Measurements from ENCODE around the gene RDX. TPM values are rescaled to one million over a fixed set of nuclear protein-coding genes. Genes with fewer than 3 reads are reported as not detected.
"Not testable (repeated sequence)": the region's sequence is repeated elsewhere in the genome, so short reads cannot be mapped to it uniquely, and the experiment has no call there.

The RDX gene
- total RNA-seq, 1 donor from 2014 or later, result 88.2 TPM

DNA sequence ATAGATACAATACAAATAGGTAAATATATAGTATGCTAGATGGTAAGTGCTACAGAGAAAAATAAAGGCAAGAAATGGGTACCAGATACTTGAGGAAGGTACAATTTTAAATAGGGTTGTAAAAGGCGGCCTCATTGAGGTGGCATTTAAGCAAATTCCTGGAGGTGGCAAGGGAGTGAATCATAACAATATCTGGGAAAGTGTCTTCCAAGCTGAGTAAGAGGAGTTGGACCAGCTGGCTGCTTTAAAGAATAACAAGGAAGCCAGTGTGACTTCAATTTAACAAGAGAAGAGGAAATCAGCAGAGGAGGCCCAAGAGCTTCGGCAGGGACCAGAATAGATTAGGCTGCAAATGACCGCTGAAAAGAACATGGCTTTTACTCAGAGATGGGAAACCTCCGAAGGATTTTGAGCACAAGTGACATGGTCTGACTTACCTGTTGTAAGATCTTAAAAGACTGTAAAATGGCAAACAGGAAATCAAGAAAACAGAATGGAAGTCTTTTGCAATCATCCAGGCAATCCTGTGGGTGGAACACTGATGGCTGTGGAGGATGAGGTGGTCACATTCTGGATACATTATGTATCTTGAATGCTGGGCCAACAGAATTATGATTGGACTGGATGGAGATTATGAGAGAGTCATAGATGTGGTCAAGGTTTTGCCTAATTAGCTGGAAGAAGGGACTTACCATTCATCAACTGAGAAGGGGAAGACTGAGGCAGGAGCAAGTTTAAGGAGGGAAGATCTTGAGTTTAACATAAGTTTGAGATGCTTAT lies 77.2 kb downstream of the RDX start:
- TF ChIP-seq, protein P1, sequence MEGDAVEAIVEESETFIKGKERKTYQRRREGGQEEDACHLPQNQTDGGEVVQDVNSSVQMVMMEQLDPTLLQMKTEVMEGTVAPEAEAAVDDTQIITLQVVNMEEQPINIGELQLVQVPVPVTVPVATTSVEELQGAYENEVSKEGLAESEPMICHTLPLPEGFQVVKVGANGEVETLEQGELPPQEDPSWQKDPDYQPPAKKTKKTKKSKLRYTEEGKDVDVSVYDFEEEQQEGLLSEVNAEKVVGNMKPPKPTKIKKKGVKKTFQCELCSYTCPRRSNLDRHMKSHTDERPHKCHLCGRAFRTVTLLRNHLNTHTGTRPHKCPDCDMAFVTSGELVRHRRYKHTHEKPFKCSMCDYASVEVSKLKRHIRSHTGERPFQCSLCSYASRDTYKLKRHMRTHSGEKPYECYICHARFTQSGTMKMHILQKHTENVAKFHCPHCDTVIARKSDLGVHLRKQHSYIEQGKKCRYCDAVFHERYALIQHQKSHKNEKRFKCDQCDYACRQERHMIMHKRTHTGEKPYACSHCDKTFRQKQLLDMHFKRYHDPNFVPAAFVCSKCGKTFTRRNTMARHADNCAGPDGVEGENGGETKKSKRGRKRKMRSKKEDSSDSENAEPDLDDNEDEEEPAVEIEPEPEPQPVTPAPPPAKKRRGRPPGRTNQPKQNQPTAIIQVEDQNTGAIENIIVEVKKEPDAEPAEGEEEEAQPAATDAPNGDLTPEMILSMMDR (IDR thresholded peaks at IDR 0.05; ENCODE audit: insufficient read depth, low read length, severe bottlenecking), result no peak
- Histone ChIP-seq H3K4me3 (ENCODE audit: low read depth, low read length) (no peak overlapping the region), H3K36me3 (ENCODE audit: control insufficient read depth, insufficient read depth, low read length) (no peaks in the 10 kb centered on the region), H3K27me3 (ENCODE audit: control insufficient read depth, insufficient read depth, low read length) (no peaks in the 10 kb centered on the region)
- DNase-seq (ENCODE audit: low read depth) (no peak), FAIRE-seq (no peak)

DNA sequence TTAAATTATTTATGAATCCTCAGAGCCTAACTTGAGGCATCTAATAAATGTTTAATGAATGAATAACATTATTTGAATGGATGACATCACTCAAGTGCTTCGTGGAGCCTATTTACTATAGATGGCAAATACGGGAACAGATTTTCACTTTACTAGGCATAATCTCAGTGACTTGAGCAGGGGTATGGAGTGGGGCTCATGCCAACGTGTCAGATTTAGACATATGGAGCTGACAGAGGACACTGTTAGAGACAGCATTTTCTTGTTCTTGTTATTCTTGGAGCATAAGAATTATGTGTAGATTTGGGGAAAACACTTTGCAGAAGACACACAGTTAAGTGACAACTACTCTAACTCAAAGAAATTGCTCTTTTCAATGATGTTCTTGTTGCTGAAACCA lies 78.5 kb downstream of the RDX start:
- H3K4me3 ChIP-seq (ENCODE audit: low read depth, low read length), result no peak overlapping the region
- H3K27me3 ChIP-seq (ENCODE audit: control insufficient read depth, insufficient read depth, low read length), result no peaks in the 10 kb centered on the region
- TF ChIP-seq, protein P1 (IDR thresholded peaks at IDR 0.05; ENCODE audit: insufficient read depth, low read length, severe bottlenecking), result no peak
- H3K36me3 ChIP-seq (ENCODE audit: control insufficient read depth, insufficient read depth, low read length), result no peaks in the 10 kb centered on the region
- no peak for FAIRE-seq
- no peak for DNase-seq (ENCODE audit: low read depth)

DNA sequence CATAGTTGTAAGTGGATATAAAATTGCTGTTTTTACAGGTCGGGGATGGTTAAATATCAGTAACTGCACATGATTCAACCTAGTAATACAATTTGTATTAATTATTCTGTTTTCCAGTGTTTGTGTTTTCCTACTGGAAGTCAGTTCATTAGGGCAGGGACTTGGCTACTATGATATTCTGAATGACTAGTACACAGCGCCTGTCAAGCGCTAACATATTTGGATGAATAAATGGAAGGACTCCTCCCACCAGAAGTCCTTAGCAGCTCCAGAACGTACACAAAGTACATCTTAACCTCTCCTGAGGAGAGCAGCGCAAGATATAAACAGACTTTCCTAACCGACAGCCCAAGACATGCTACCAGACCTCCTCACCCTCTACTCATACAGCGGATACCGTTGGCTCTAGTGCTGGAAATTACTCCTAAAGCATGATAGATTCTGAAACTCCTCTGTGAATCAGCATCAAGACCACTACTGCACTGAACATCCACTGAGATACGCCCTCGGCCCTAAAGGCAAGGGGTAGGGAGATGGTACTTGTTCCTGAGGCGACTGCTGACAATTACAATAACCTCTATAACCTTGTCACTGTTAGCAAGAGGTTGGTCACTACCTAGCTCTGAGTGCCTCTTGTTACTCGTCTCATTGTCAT lies 79.1 kb downstream of the RDX start:
- TF ChIP-seq, protein P1 (IDR thresholded peaks at IDR 0.05; ENCODE audit: insufficient read depth, low read length, severe bottlenecking), result no peak
- no peak overlapping the region for H3K4me3 ChIP-seq (ENCODE audit: low read depth, low read length)
- DNase-seq (ENCODE audit: low read depth), result no peak
- FAIRE-seq, result no peak
- no peaks in the 10 kb centered on the region for H3K27me3 ChIP-seq (ENCODE audit: control insufficient read depth, insufficient read depth, low read length)
- no peaks in the 10 kb centered on the region for H3K36me3 ChIP-seq (ENCODE audit: control insufficient read depth, insufficient read depth, low read length)

DNA sequence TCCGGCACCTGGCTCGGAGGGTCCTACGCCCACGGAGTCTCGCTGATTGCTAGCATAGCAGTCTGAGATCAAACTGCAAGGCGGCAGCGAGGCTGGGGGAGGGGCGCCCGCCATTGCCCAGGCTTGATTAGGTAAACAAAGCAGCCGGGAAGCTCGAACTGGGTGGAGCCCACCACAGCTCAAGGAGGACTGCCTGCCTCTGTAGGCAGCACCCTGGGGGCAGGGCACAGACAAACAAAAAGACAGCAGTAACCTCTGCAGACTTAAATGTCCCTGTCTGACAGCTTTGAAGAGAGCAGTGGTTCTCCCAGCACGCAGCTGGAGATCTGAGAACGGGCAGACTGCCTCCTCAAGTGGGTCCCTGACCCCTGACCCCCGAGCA lies 87.1 kb downstream of the RDX start:
- DNase-seq (ENCODE audit: low read depth); H3K36me3 ChIP-seq (ENCODE audit: control insufficient read depth, insufficient read depth, low read length); H3K27me3 ChIP-seq (ENCODE audit: control insufficient read depth, insufficient read depth, low read length); FAIRE-seq: not testable (repeated sequence)
- H3K4me3 ChIP-seq (ENCODE audit: low read depth, low read length), result peak overlapping the region; percentile 12

DNA sequence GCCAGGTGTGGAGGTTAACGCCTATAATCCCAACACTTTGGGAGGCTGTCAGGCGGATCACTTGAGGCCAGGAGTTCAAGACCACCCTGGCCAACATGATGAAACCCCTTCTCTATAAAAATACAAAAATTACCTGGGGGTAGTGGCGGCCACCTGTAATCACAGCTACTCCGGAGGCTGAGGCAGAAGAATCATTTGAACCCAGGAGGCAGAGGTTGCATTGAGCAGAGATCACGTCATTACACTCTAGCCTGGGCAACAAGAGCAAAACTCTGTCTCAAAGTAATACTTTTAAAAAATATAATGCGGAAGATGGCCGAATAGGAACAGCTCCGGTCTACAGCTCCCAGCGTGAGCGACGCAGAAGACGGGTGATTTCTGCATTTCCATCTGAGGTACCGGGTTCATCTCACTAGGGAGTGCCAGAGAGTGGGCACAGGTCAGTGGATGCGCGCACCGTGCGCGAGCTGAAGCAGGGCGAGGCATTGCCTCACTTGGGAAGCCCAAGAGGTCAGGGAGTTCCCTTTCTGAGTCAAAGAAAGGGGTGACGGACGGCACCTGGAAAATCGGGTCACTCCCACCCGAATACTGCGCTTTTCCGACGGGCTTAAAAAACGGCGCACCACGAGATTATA lies 87.6 kb downstream of the RDX start:
- not testable (repeated sequence) for H3K27me3 ChIP-seq (ENCODE audit: control insufficient read depth, insufficient read depth, low read length); H3K4me3 ChIP-seq (ENCODE audit: low read depth, low read length); H3K36me3 ChIP-seq (ENCODE audit: control insufficient read depth, insufficient read depth, low read length); FAIRE-seq
- peak; percentile 40 for DNase-seq (ENCODE audit: low read depth)

DNA sequence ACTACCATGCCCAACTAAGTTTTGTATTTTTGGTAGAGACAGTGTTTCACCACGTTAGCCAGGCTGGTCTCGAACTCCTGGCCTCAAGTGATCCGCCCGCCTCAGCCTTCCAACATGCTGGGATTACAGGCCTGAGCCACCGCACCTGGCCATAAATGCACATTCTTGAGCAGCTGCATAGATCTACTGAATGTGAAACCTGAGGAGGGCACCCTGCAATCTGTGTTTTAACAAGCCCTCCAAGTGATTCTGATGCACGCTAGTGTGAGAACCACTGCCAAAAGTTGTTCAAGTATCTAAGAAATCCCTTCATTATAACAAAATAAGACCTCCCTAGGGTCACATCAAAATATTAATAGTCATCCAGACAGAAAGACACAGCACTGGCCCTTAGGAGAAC lies 89.3 kb downstream of the RDX start:
- Histone ChIP-seq H3K36me3 (ENCODE audit: control insufficient read depth, insufficient read depth, low read length) (no peaks in the 10 kb centered on the region), H3K27me3 (ENCODE audit: control insufficient read depth, insufficient read depth, low read length) (no peaks in the 10 kb centered on the region), H3K4me3 (ENCODE audit: low read depth, low read length) (no peak overlapping the region)
- TF ChIP-seq, protein P1 (IDR thresholded peaks at IDR 0.05; ENCODE audit: insufficient read depth, low read length, severe bottlenecking), result no peak
- DNase-seq (ENCODE audit: low read depth), result no peak
- no peak for FAIRE-seq
